Liver (tissue), 9 donors: Measurements from ENCODE around the gene PIGN. TPM values are rescaled to one million over a fixed set of nuclear protein-coding genes. Genes with fewer than 3 reads are reported as not detected.
A peak's percentile ranks its signal among the peaks of the same experiment; 100 is the strongest.

ENCODE experiments used
- DNase-seq: peaks from one replicate; pipeline ENCODE4 v3.0.0-alpha.2; 2017; ENCODE audit warnings: low spot score
- H3K27ac ChIP-seq, 2 donors: one replicate each; pipeline ENCODE4 v1.7.0; 2013; ENCODE audit warnings: inconsistent platforms in 2 of 2, low read length in 2 of 2, control low read depth in 1 of 2, low read depth in 1 of 2, mild to moderate bottlenecking in 1 of 2
- H3K27me3 ChIP-seq, 4 donors: one replicate each; pipeline versions ENCODE4 v1.6.1 to v1.7.0; 2013; ENCODE audit warnings: low read length in 3 of 4, inconsistent platforms in 1 of 4, mild to moderate bottlenecking in 1 of 4, moderate library complexity in 1 of 4; ENCODE audit not compliant: control insufficient read depth in 4 of 4, insufficient read depth in 4 of 4
- H3K36me3 ChIP-seq, 4 donors: one replicate each; pipeline versions ENCODE4 v1.6.1 to v1.7.0; 2013; ENCODE audit warnings: low read length in 3 of 4, mild to moderate bottlenecking in 3 of 4, low read depth in 1 of 4, moderate library complexity in 1 of 4; ENCODE audit not compliant: control insufficient read depth in 4 of 4, insufficient read depth in 3 of 4
- H3K4me1 ChIP-seq, 4 donors: one replicate each; pipeline versions ENCODE4 v1.6.1 to v1.7.0; 2013; ENCODE audit warnings: low read length in 3 of 4, mild to moderate bottlenecking in 3 of 4, moderate library complexity in 1 of 4; ENCODE audit not compliant: control insufficient read depth in 4 of 4, insufficient read depth in 4 of 4
- H3K4me3 ChIP-seq, 3 donors: one replicate each; pipeline versions ENCODE4 v1.6.1 to v1.7.0; 2013; ENCODE audit warnings: low read length in 3 of 3, control low read depth in 1 of 3, low read depth in 1 of 3, mild to moderate bottlenecking in 1 of 3
- H3K9ac ChIP-seq, 2 donors: one replicate each; pipeline ENCODE4 v1.7.0; 2013; ENCODE audit warnings: low read length in 2 of 2, mild to moderate bottlenecking in 2 of 2, moderate library complexity in 2 of 2, control low read depth in 1 of 2, low read depth in 1 of 2
- H3K9me3 ChIP-seq, 4 donors: one replicate each; pipeline versions ENCODE4 v1.6.1 to v1.7.0; 2013; ENCODE audit warnings: low read length in 3 of 4; ENCODE audit not compliant: control insufficient read depth in 4 of 4
- ATF3 ChIP-seq: IDR thresholded peaks from 2 replicates; pipeline ENCODE4 v1.6.1; 2016; ENCODE audit warnings: antibody characterized with exemption
- FOXA2 ChIP-seq: IDR thresholded peaks from 2 replicates; pipeline ENCODE4 v1.6.1; 2016; ENCODE audit warnings: antibody characterized with exemption
- GABPA ChIP-seq, 2 donors: IDR thresholded peaks in 1 of 2; conservative IDR thresholded peaks in 1 of 2; 2 replicates each; pipeline ENCODE4 v1.6.1; 2016; ENCODE audit warnings: antibody characterized with exemption in 2 of 2, mild to moderate bottlenecking in 1 of 2, moderate library complexity in 1 of 2
- HNF4A ChIP-seq, 2 donors: conservative IDR thresholded peaks; 2 replicates each; pipeline ENCODE4 v1.6.1; 2016; ENCODE audit warnings: antibody characterized with exemption in 2 of 2, mild to moderate bottlenecking in 2 of 2
- NR2F2 ChIP-seq: IDR thresholded peaks from 2 replicates; pipeline ENCODE4 v1.6.1; 2016; ENCODE audit warnings: antibody characterized with exemption
- REST ChIP-seq: IDR thresholded peaks from 2 replicates; pipeline ENCODE4 v1.6.1; 2016; ENCODE audit warnings: antibody characterized with exemption, mild to moderate bottlenecking
- RXRA ChIP-seq, 2 donors: IDR thresholded peaks; 2 replicates each; pipeline ENCODE4 v1.6.1; 2017 to 2018; ENCODE audit warnings: antibody characterized with exemption in 2 of 2, mild to moderate bottlenecking in 1 of 2
- SP1 ChIP-seq: IDR thresholded peaks from 2 replicates; pipeline ENCODE4 v1.6.1; 2018; ENCODE audit warnings: antibody characterized with exemption, mild to moderate bottlenecking
- ZBTB33 ChIP-seq: IDR thresholded peaks from 2 replicates; pipeline ENCODE4 v1.6.1; 2016; ENCODE audit warnings: antibody characterized with exemption
- WGBS: extraction: QIAGEN DNeasy Blood & Tissue Kit; methylation state at CpG from one replicate; pipeline ENCODE4 v1.1.7; 2013; 5-methylcytosine and 5-hydroxymethylcytosine counted together
- polyA plus RNA-seq, 2 donors: library from polyadenylated mRNA; stranded (reverse) in 1 of 2; unstranded in 1 of 2; fragments of 200-250 nt in 1 of 2; fragments of >200 nt in 1 of 2; fragmentation: Nextera tagmentation in 1 of 2; extraction: Ambion mirVana in 1 of 2; gene quantifications; one replicate each; pipeline versions ENCODE4 v1.2.1 to v1.2.3, GENCODE V29; 2013 to 2015
- total RNA-seq, 2 donors: library from RNA; depleted of rRNA; stranded (reverse); fragments of >200 nt; gene quantifications; one replicate each; pipeline ENCODE4 v1.2.3, GENCODE V29; 2014
- donor health status: healthy.
- donor health status: healthy.
- donor health status: healthy.
- donor health status: healthy.
- donor health status: healthy.

PIGN gene
- total and polyA plus RNA-seq, 4 donors = 5.1 to 20.6 (median 12.5) TPM

DNA sequence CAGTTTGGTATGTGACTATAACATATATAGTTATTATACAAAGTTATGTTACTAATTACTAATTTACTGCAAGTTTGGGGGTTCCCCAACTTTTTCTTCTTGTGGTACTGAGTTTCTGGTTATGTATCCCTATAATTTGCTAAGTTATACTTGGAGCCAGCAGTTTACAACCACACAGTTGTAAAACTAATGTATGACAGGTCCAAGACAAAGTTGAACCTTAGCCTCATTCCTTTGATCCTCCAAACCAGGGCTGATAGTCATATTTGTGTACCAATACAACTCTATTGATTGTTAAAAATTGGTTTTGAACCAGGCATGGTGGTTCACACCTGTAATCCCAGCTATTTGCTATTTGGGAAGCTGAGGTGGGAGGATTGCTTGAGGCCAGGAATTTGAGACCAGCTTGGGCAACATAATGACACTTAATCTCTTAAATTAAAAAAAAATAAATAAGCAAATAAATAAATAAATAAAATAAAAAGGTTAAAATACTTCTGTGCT lies 24.5 kb upstream of the PIGN start:
- Histone ChIP-seq H3K9ac (no peak overlapping the region), H3K27me3 (no peaks in the 10 kb centered on the region), H3K27ac (no peak overlapping the region), H3K4me1 (no peaks in the 10 kb centered on the region), H3K9me3 (no peaks in the 10 kb centered on the region), H3K36me3 (peaks cover 0 to 7% (median 3%) of the 10 kb centered on the region in 4 donors), H3K4me3 (no peak overlapping the region)
- no peak for DNase-seq
- TF ChIP-seq HNF4A (conservative IDR thresholded peaks at IDR 0.05) (peak in 1 of 2 donors; percentile 28), NR2F2 (no peak), REST (no peak)

- Histone ChIP-seq H3K27me3 (no peaks in the 10 kb centered on the region), H3K4me3 (no peak overlapping the region), H3K9ac (no peak overlapping the region), H3K27ac (no peak overlapping the region), H3K4me1 (no peaks in the 10 kb centered on the region), H3K9me3 (no peaks in the 10 kb centered on the region), H3K36me3 (peaks cover 0 to 7% (median 3%) of the 10 kb centered on the region in 4 donors)
- no peak for DNase-seq
- 98% methylated on average over 1 of the region's 1 CpG for WGBS
- TF ChIP-seq ATF3 (no peak), GABPA (IDR thresholded peaks at IDR 0.05 in 1 of 2, conservative IDR thresholded peaks at IDR 0.05 in 1 of 2) (no peak), HNF4A (conservative IDR thresholded peaks at IDR 0.05) (no peak), ZBTB33 (no peak), RXRA (IDR thresholded peaks at IDR 0.05) (no peak), REST (no peak), FOXA2 (no peak), SP1 (no peak)
Measured at GRCh38 chr18:62210138-62210537, 23.3 kb upstream of the PIGN start.
